Right cardiac atrium (tissue), 5 donors: ENCODE data around the gene DIS3L2. TPM values are rescaled to one million over a fixed set of nuclear protein-coding genes. Genes with fewer than 3 reads are reported as not detected.
A peak's percentile ranks its signal among the peaks of the same experiment; 100 is the strongest.
"Not testable (repeated sequence)": the region's sequence is repeated elsewhere in the genome, so short reads cannot be mapped to it uniquely, and the experiment has no call there.

Source experiments
- ATAC-seq, 2 donors: fragments of 200-7000 bp; cut with Tn5 transposase; one replicate each; pipeline versions ENCODE4 v1.8.0 to v1.9.1; 2020; ENCODE audit warnings: moderate library complexity in 2 of 2, mild to moderate bottlenecking in 1 of 2
- DNase-seq, 3 donors: peaks; one replicate each; pipeline ENCODE4 v3.0.0-alpha.2; 2020
- H3K27ac ChIP-seq: one replicate; pipeline ENCODE4 v1.5.1; 2013; ENCODE audit warnings: mild to moderate bottlenecking, low read length, control low read depth, moderate library complexity
- H3K27me3 ChIP-seq: one replicate; pipeline ENCODE4 v1.6.1; 2013; ENCODE audit not compliant: control insufficient read depth, insufficient read depth
- H3K4me1 ChIP-seq: one replicate; pipeline ENCODE4 v1.6.1; 2013; ENCODE audit warnings: low read length; ENCODE audit not compliant: control insufficient read depth, insufficient read depth
- H3K4me3 ChIP-seq: one replicate; pipeline ENCODE4 v1.5.1; 2013; ENCODE audit warnings: low read length, control low read depth
- H3K9me3 ChIP-seq: one replicate; pipeline ENCODE4 v1.6.1; 2013; ENCODE audit warnings: low read length; ENCODE audit not compliant: control insufficient read depth
- WGBS: extraction: QIAGEN DNeasy Blood & Tissue Kit; methylation state at CpG from one replicate; pipeline ENCODE4 v1.1.7; 2013; 5-methylcytosine and 5-hydroxymethylcytosine counted together
- intact Hi-C, 4 donors: fragments of 100-400 bp; cut with DNase I; formaldehyde crosslinking; loops; one replicate each; pipeline versions ENCODE4 v1.11.0 to v1.14.0; 2022 to 2023
- polyA plus RNA-seq: library from polyadenylated mRNA; stranded (reverse); fragments of 200-250 nt; gene quantifications from one replicate; pipeline ENCODE4 v1.2.3, GENCODE V29; 2013
- total RNA-seq, 4 donors: library from RNA; stranded (reverse); fragmentation: NEBNext Ultra II Directional; extraction: Animal tissue kit (Norgen Biotek cat#: 25700); gene quantifications; one replicate each; pipeline ENCODE4 v1.2.1, GENCODE V29; 2021
- donor health status: healthy with polysubstance abuse.
- donor health status: DM: no; HTN: yes; CAD: no.
- donor health status: DM: no; HTN: no; CAD: no.
- donor health status: DM: no; HTN: yes; CAD: no; lungs with severe emphysema.
- donor health status: DM: yes; HTN: yes; CAD: no.

Gene DIS3L2
- total and polyA plus RNA-seq, 5 donors, result 11.0 to 25.4 (median 20.5) TPM

DNA sequence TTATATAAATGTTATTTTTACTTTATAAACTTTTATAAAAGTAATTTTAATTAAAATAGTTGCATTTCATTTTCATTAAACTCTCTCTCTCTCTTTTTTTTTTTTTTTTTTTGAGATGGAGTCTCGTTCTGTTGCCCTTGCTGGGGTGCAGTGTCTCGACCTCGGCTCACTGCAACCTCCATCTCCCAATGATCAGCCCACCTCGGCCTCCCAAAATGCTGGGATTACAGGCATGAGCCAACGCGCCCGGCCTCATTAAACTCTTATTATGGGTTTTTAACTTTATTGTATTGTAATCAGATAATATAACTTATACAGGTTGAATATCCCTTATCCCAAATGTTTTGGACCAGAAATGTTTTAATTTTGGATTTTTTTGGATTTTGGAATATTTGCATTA lies 24.5 kb upstream of the DIS3L2 start:
- no peak for ATAC-seq
- intact Hi-C loops, result no loop called here
- 96% methylated on average over 7 of the region's 7 CpGs for WGBS
- no peaks in the 10 kb centered on the region for H3K27me3 ChIP-seq
- DNase-seq, result no peak
- no peak overlapping the region for H3K4me3 ChIP-seq
- no peaks in the 10 kb centered on the region for H3K4me1 ChIP-seq
- no peaks in the 10 kb centered on the region for H3K9me3 ChIP-seq
- H3K27ac ChIP-seq, result no peak overlapping the region

DNA sequence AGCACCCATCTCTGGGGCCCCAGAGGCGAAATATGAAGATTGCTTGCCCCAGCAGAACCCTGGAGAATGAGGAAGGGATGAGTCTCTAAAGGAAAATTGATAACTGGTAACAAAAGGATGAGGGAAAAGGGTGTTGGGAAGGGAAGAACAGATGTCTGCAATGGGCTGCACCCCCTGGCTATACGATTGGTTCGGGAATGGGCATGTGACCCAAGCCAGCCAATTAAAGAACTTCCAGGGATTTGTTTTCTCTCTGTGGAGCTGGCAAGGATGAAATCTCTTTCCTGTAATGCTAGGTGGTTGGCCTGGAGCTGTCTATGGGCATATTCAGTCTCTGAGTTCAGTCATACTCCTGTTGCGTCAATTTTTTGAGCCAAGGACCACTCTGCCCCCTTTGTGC lies 22.5 kb upstream of the DIS3L2 start:
- Histone ChIP-seq H3K9me3 (no peaks in the 10 kb centered on the region), H3K4me1 (no peaks in the 10 kb centered on the region), H3K4me3 (no peak overlapping the region), H3K27ac (no peak overlapping the region), H3K27me3 (no peaks in the 10 kb centered on the region)
- 93% methylated on average over 4 of the region's 4 CpGs for WGBS
- ATAC-seq (no peak), DNase-seq (no peak)
- intact Hi-C loops, result no loop called here

DNA sequence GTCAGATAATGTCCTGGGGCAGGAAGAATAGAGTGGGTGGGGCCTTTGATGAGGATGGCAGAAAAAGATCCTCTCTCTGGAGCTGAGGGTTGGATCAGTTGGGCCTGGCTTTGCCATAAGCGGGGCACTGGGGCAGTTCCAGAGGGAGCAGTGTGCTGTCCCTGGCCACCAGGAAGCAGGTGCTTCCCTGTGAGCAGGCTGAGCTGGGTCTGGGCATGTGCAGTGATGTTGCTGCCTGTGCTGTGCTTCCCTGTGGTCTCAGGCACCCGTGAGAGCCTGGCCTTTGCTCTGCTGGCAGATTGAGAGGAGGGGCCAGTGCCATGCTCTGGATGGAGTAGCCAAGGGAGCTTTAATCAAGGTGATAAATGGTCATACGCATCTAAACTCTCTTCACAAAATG lies 20.7 kb upstream of the DIS3L2 start:
- ATAC-seq (peak in 1 of 2 donors; percentile 16), DNase-seq (no peak)
- Histone ChIP-seq H3K9me3 (no peaks in the 10 kb centered on the region), H3K4me1 (no peaks in the 10 kb centered on the region), H3K27ac (no peak overlapping the region), H3K27me3 (no peaks in the 10 kb centered on the region), H3K4me3 (no peak overlapping the region)
- intact Hi-C loops, result no loop called here
- WGBS, result 64% methylated on average over 3 of the region's 3 CpGs

DNA sequence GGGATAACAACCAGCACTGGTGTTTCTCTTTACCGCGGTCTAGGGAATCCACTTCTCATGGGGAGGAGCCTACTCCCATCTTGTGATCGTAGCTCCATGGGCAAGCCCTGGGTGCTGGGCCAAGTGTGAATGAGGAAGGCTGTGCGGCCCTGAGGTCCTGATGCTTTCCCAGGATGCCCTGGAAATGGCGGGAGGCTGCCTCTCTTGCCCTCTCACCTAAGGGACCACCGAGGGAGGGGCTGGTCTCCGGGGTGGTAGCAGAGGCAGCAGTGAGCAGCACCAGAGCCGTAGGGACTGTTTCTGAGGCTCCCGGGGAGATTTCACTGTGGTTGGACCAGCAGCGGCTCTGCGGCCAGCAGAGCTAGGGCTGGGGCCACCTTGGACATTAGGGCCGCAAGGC lies 19.8 kb upstream of the DIS3L2 start:
- 87% methylated on average over 12 of the region's 12 CpGs for WGBS
- no peaks in the 10 kb centered on the region for H3K9me3 ChIP-seq
- H3K27me3 ChIP-seq, result no peaks in the 10 kb centered on the region
- H3K4me3 ChIP-seq, result no peak overlapping the region
- intact Hi-C loops, result no loop called here
- no peak overlapping the region for H3K27ac ChIP-seq
- H3K4me1 ChIP-seq, result no peaks in the 10 kb centered on the region
- DNase-seq (no peak), ATAC-seq (no peak)

DNA sequence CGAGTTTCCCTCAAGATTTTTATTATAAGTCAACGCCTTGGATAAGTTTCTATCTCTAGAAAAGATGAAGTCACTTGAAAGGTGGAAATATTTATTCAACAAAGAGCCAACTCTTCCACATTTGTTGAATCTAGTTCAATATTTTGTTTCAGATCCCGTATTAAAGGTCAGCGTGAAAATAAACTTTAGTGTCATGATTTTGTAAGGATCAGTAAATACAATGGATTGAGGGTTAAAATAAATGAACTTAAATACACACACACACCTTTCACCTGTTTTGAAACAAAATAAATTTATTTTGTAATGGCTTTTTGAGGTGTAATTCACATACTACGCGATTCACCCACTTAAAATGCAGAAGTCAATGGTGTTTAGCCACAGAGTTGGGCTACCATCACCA lies 19.3 kb upstream of the DIS3L2 start:
- ATAC-seq (no peak), DNase-seq (no peak)
- intact Hi-C loops, result no loop called here
- 87% methylated on average over 6 of the region's 6 CpGs for WGBS
- Histone ChIP-seq H3K9me3 (no peaks in the 10 kb centered on the region), H3K27me3 (no peaks in the 10 kb centered on the region), H3K4me1 (no peaks in the 10 kb centered on the region), H3K4me3 (no peak overlapping the region), H3K27ac (no peak overlapping the region)

DNA sequence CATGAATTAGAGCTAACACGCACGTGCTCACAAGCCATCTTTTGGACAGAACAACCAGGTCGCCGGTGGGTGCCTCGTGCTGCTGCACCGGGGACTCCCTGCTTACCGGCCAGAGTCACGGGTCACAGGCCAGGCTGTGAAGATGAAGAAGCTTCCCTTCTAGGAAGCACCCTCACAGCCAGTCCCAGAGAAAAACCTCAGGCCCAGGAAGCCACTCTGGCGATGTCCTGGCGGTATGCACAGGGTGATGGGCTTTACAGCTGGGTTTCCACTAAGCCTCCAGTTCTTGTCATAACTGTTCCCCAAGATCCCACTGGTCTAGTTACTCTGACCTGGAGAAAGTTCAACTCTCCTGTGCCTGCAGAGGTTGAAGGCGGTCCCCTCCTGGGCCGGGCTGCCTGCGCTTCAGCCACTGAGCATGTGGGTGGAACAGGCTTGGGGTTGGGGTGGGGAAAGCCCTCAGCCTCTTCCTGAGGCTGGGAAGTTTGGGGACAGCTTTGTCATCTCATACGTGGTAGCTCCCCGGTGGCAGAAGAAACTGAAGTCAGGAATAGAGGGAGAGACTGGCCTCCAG lies 15.2 kb upstream of the DIS3L2 start:
- Histone ChIP-seq H3K27ac (no peak overlapping the region), H3K27me3 (no peaks in the 10 kb centered on the region), H3K4me1 (no peaks in the 10 kb centered on the region), H3K9me3 (no peaks in the 10 kb centered on the region), H3K4me3 (no peak overlapping the region)
- 86% methylated on average over 15 of the region's 15 CpGs for WGBS
- intact Hi-C loops, result no loop called here
- DNase-seq (no peak), ATAC-seq (no peak)

DNA sequence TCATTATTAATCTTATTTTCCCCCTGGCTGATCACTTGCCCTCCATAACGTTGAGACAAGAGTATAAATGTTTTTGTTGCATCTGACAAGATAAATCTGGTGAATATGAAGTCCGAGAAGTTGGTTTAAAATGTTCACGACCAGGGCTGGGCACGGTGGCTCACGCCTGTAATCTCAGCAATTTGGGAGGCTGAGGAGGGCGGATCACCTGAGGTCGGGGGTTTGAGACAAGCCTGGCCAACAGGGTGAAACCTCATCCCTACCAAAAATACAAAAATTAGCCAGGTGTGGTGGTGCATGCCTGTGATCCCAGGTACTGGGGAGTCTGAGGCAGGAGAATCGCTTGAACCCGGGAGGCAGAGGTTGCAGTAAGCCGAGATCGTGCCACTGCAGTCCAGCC lies 14.4 kb upstream of the DIS3L2 start:
- H3K4me3 ChIP-seq, intact Hi-C loops, H3K27ac ChIP-seq, H3K27me3 ChIP-seq, ATAC-seq, DNase-seq, H3K9me3 ChIP-seq, H3K4me1 ChIP-seq: not testable (repeated sequence)
- WGBS, result 83% methylated on average over 11 of the region's 11 CpGs

DNA sequence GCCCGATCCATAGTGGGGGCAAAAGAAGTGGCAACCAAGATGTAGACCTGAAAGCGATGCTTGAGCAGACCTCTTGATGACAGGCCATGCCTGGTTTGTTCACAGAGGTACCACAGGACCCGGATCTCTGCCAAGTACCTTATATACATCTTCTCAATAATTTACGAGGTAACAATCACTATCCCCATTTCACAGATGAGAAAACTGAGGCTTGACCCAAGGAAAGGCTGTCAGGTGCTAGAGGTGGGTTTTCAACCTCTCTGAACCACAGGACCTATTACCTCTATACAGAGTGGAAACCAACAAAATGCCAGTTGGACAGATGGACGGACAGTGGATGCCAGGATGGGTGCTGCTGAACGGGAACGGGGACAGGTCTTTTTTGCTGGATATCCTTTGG lies 13.8 kb upstream of the DIS3L2 start:
- ATAC-seq (no peak), DNase-seq (no peak)
- H3K27me3 ChIP-seq, result no peaks in the 10 kb centered on the region
- H3K9me3 ChIP-seq, result no peaks in the 10 kb centered on the region
- H3K4me3 ChIP-seq, result no peak overlapping the region
- no peaks in the 10 kb centered on the region for H3K4me1 ChIP-seq
- intact Hi-C loops, result no loop called here
- 91% methylated on average over 7 of the region's 7 CpGs for WGBS
- no peak overlapping the region for H3K27ac ChIP-seq

DNA sequence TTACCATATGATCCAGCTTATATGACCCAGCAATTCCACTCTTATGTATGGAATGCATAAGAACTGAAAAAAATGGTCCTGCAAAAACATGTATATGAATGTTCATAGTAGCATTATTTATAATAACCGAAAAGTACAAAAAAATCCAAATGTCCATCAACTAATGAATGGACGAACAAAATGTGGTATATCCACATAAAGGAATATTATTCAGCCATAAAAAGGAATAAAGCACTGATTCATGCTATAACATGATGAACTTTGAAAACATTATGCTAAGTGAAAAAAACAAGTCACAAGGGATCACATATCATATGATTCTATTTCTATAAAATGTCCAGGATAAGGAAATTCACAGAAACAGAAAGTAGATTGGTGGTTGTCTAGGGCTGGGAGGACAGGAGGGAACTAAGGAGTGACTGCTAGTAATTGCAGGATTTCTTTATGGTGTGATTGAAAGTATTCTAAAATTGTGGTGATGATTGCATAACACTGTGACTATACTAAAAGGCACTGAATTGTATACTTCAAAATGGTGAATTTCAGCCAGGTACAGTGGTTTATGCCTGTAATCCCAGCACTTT lies 10.0 kb upstream of the DIS3L2 start:
- H3K4me1 ChIP-seq, result no peaks in the 10 kb centered on the region
- DNase-seq (no peak), ATAC-seq (no peak)
- intact Hi-C loops, result no loop called here
- H3K4me3 ChIP-seq, result no peak overlapping the region
- no peaks in the 10 kb centered on the region for H3K27me3 ChIP-seq
- H3K9me3 ChIP-seq, result no peaks in the 10 kb centered on the region
- WGBS, result 94% methylated on average over 2 of the region's 2 CpGs
- H3K27ac ChIP-seq, result no peak overlapping the region

DNA sequence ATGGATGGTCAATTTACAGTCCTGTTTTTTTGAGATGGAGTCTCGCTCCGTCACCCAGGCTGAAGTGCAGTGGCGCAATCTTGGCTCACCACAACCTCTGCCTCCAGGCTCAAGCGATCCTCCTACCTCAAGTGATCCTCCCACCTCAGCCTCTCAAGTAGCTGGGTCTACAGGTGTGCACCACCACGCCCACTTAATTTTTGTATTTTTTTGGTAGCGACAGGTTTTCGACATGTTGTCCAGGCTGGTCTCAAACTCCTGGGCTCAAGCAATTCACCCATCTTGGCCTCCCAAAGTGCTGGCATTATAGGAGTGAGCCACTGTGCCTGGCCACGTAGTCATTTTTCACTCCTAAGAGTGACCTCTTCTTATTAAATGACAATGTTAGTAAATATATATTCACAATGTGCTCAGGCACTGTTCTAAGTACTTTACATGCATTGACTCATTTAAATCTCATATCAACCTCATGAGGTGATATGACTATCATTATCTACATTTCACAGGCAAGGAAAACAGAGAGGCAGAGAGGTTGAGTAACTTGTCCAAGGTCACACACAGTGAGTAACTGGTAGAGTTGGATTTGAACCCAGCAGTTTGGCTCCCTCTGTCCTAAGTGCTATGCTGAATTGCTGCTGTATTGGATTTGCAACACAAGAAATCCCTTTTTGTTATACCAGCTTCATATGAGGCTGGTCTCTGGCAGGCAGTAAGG lies 5.6 kb upstream of the DIS3L2 start:
- WGBS, result 95% methylated on average over 8 of the region's 8 CpGs
- Histone ChIP-seq H3K27me3 (no peaks in the 10 kb centered on the region), H3K27ac (no peak overlapping the region), H3K4me3 (no peak overlapping the region), H3K9me3 (no peaks in the 10 kb centered on the region), H3K4me1 (no peaks in the 10 kb centered on the region)
- ATAC-seq (no peak), DNase-seq (no peak)
- intact Hi-C loops, result no loop called here

DNA sequence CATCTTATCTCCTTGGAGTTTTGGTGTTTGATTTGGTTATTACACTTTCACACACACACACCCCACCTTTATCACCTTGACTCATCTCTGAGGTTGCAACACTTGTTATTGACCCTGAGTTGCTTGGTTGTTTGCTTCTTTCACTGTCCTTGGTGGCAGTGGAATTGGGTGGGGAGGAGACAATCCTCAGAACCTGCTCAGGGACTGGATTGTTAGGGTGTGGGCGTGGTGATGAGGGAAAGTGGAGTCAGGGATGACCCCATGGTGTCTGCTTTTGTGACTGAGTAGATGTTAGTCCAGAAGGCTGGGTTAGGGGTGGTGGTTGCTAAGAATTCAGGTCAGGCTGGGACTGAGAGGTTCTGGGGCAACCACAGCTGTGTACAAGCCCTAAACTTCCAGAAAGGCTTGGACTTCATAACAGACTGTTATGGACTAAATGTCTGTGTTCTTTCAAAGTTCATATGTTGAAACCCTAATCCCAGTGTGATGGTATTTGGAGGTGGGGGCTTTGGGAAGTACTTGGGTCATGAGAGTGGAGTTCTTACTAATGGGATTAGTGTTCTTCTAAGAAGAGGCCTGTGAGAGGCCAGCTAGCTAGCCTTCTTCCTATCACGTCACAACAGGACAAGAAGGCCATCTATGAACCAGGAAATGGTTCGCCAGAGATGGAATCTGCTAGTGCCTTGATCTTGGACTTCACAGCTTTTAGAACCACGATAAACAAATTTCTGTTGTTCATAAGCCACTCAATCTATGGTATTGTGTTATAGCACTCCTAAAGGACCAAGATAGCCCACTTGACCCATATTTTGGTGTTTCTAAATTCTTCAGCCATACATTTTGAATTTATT lies 3.4 kb upstream of the DIS3L2 start:
- Histone ChIP-seq H3K4me1 (peaks cover 2% of the 10 kb centered on the region), H3K9me3 (no peaks in the 10 kb centered on the region), H3K27ac (no peak overlapping the region), H3K4me3 (no peak overlapping the region), H3K27me3 (no peaks in the 10 kb centered on the region)
- ATAC-seq, result no peak
- intact Hi-C loops, result no loop called here
- no peak for DNase-seq
- WGBS, result 79% methylated on average over 4 of the region's 4 CpGs
